Measurements from ENCODE around the gene STAG3.
"Not testable (repeated sequence)": the region's sequence is repeated elsewhere in the genome, so short reads cannot be mapped to it uniquely, and the experiment has no call there.

Gene STAG3

GRCh38 chr7:100137851-100138760 is 39.6 kb upstream of the STAG3 start:
- TF ChIP-seq ISL1 (CRISPR knock-in tag; IDR thresholded peaks at IDR 0.05) (no peak), ZNF8 (CRISPR knock-in tag; IDR thresholded peaks at IDR 0.05) (no peak), PPARA (CRISPR knock-in tag; IDR thresholded peaks at IDR 0.05; ENCODE audit: borderline replicate concordance) (no peak), TSHZ2 (CRISPR knock-in tag; IDR thresholded peaks at IDR 0.05) (no peak), TCF4 (CRISPR knock-in tag; IDR thresholded peaks at IDR 0.05; ENCODE audit: borderline replicate concordance) (no peak), CREB5 (CRISPR knock-in tag; IDR thresholded peaks at IDR 0.05; ENCODE audit: low read depth) (no peak), RARB (CRISPR knock-in tag; IDR thresholded peaks at IDR 0.05) (no peak), GLIS3 (CRISPR knock-in tag; IDR thresholded peaks at IDR 0.05) (no peak), CSDC2 (CRISPR knock-in tag; IDR thresholded peaks at IDR 0.05) (no peak)
- no peak for ATAC-seq

DNA sequence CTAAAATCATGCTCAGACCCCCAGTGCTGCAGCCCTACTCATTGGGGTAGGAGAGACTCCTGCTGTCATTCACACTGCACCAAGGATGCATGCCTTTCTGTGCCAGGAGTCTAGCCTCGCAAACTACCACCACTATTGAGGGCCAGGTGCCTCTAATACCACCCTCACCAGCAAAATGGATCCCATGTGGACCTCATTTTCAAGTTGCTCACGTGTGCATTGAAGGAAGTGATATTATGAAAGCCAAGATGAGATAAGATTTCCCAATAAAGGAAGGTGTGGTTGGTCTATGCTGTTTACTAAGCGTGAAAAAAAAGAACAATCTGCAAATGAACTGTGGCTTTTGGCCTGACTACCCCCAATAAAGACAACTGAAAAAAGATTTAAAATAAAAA is 36.2 kb upstream of the STAG3 start:
- no peak for TF ChIP-seq ZNF8 (CRISPR knock-in tag; IDR thresholded peaks at IDR 0.05)
- no peak for TF ChIP-seq ZNF565 (CRISPR knock-in tag; conservative IDR thresholded peaks at IDR 0.05; ENCODE audit: low read depth)
- TF ChIP-seq, protein P1, sequence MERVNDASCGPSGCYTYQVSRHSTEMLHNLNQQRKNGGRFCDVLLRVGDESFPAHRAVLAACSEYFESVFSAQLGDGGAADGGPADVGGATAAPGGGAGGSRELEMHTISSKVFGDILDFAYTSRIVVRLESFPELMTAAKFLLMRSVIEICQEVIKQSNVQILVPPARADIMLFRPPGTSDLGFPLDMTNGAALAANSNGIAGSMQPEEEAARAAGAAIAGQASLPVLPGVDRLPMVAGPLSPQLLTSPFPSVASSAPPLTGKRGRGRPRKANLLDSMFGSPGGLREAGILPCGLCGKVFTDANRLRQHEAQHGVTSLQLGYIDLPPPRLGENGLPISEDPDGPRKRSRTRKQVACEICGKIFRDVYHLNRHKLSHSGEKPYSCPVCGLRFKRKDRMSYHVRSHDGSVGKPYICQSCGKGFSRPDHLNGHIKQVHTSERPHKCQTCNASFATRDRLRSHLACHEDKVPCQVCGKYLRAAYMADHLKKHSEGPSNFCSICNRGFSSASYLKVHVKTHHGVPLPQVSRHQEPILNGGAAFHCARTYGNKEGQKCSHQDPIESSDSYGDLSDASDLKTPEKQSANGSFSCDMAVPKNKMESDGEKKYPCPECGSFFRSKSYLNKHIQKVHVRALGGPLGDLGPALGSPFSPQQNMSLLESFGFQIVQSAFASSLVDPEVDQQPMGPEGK (CRISPR knock-in tag; IDR thresholded peaks at IDR 0.05; ENCODE audit: borderline replicate concordance): no peak
- TF ChIP-seq ISL1 (CRISPR knock-in tag; IDR thresholded peaks at IDR 0.05): no peak
- ATAC-seq: no peak; the same call in 2 of the 3 replicates

DNA sequence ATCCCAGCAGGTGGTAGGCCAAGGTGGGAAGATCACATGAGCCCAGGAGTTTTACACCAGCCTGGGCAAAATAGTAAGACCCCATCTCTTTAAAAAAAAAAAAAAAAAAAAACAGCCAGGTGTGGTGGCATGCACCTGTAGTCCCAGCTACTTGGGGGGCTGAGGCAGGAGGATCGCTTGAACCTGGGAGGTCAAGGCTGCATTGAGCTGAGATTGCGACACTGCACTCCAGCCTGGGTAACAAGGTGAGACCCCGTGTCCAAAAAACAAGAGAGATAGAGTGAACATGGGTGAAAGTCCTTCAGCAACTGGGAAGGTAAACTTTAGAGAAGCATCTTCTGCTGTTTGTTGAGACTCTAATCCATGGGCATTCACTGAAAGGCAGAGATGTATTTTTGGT is 35.3 kb upstream of the STAG3 start:
- TF ChIP-seq, protein P1 (CRISPR knock-in tag; IDR thresholded peaks at IDR 0.05; ENCODE audit: borderline replicate concordance): no peak
- no peak for ATAC-seq

DNA sequence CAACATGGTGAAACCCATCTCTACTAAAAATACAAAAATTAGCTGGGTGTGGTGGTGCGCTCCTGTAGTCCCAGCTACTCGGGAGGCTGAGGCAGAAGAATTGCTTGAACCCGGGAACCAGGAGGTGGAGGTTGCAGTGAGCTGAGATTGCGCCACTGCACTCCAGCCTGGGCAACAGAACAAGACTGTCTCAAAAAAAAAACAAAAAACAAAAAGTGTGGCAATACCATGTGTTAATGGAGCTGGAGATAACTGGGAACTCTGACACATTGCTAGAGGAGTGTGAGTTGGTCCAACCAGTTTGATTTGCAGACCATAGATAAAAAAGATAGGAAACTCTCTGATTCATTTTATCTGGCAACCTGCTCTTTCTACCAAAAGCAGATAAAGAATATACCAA is 31.4 kb upstream of the STAG3 start:
- not testable (repeated sequence) for ATAC-seq

DNA sequence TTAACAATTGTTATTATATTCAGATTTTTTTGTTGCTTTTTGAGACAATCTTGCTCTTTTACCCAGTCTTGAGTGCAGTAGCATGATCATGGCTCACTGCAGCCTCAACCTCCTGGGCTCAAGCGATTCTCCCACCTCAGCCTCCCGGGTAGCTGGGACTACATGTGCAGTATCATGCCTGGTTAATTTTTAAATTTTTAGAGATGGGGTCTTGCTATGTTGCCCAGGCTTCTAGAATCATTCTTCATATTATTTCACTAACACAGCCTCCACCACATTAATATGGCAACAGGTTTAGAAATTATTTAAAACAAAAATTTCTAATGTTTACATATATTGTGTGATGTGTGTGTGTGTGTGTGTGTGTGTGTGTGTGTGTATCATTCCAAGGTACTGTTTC is 30.4 kb upstream of the STAG3 start:
- ATAC-seq: no peak
- TF ChIP-seq ZNF8 (CRISPR knock-in tag; IDR thresholded peaks at IDR 0.05) (no peak), ZFP3 (CRISPR knock-in tag; IDR thresholded peaks at IDR 0.05) (no peak), PPARA (CRISPR knock-in tag; IDR thresholded peaks at IDR 0.05; ENCODE audit: borderline replicate concordance) (no peak), TOX (CRISPR knock-in tag; IDR thresholded peaks at IDR 0.05; ENCODE audit: borderline replicate concordance) (no peak), ARNTL (CRISPR knock-in tag; IDR thresholded peaks at IDR 0.05; ENCODE audit: borderline replicate concordance, low read depth) (no peak), ESRRG (CRISPR knock-in tag; IDR thresholded peaks at IDR 0.05) (no peak), TSHZ2 (CRISPR knock-in tag; IDR thresholded peaks at IDR 0.05) (no peak), ZFP30 (CRISPR knock-in tag; IDR thresholded peaks at IDR 0.05) (no peak), GLIS3 (CRISPR knock-in tag; IDR thresholded peaks at IDR 0.05) (no peak), POU6F1 (CRISPR knock-in tag; IDR thresholded peaks at IDR 0.05; ENCODE audit: borderline replicate concordance, low read depth) (no peak), OSR1 (CRISPR knock-in tag; IDR thresholded peaks at IDR 0.05) (no peak)
- TF ChIP-seq, protein P1 (CRISPR knock-in tag; IDR thresholded peaks at IDR 0.05; ENCODE audit: borderline replicate concordance): no peak
